Stimulated activated CD8-positive, alpha-beta memory T cell treated with anti-CD3 and anti-CD28 coated beads, Interleukin-12 subunit alpha, Interleukin-12 subunit beta, amount 100 ng/mL, for 1 hour (primary cell): ENCODE results near the gene TCF25.

Experiments
- DNase-seq: peaks from one replicate; pipeline ENCODE4 v3.0.0-alpha.2; 2020; ENCODE audit warnings: low read depth

Gene TCF25

DNA sequence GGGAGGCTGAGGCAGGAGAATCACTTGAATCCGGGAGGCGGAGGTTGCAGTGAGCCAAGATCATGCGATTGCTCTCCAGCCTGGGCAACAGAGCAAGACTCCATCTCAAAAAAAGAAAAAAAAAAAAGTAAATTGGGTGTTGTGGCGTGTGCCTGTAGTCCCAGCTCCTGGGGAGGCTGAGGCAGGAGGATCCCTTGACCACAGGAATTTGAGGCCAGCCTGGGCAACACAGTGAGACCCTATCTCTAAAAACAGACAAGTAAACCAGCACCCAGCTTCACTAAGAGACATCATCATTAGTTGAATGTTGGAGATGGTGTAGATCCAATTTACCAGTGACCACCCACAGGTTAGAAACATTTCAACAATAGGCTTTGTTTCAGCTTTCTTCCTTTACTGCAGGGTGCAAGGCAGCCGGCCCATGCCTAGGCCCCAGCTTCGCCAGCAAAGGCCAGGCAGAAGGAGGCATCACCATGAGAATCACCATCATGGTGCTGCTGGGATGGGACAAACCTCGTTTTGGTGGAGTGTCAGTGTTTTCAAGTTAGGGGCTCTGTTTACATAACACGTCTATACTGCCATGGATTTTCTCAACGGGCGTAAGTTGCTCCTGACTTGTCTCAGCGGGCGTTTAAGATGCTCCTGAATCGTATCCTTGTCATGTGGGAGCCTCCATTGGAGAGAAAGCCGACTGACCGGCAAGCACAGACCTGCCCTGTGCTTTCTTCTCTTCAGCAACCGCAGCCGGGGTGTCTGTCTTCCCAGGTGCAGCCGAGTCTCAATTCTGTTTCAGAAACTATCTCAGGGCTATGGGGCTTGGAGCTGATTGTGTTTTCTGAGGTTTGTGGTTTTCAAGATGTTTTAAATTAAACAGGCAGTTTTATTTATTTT is 7.3 kb downstream of the TCF25 start:
- DNase-seq, result no peak

DNA sequence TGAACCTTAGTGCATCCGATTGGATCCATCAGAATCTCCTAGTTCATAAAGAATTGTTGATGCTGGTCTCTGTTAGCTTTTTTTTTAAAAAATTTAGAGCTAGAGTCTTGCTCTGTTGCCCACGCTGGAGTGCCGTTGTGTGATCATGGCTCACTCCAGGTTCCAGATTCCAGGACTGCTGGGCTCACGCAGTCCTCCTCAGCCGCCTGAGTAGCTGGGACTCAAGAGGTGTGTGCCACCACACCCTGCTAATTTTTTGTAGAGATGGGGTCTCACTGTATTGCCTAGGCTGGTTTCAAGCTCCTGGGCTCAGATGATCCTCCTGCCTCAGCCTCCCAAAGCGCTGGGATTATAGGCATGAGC is 8.0 kb downstream of the TCF25 start:
- DNase-seq, result no peak

DNA sequence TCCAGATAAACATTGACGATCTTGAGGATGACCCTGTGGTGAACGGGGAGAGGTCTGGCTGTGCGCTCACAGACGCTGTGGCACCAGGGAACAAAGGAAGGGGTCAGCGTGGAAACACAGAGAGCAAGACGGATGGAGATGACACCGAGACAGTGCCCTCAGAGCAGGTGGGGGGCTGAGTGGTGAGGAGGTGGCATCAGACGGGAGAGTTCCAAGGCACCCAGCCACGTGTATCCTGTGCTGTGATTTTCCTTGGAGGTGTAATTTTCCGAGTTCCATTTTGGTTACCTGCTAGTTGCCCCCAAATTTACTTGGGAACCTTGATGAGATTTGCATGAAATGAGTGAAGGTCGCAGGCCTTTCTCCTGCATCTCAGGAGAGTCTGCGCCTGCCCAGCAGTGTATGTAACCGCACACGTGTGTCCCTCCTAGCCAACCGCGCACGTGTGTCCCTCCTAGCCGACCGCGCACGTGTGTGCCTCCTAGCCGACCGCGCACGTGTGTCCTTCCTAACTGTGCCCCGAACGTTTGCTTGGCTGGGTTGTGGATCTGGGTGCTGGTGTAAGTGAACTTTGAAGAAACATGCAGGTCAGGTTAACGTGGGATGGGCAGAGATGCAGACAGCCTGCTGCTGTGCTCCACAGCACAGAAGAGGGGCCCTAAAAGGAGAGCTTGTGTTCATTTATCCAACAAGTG is 10.1 kb downstream of the TCF25 start:
- DNase-seq, result no peak

DNA sequence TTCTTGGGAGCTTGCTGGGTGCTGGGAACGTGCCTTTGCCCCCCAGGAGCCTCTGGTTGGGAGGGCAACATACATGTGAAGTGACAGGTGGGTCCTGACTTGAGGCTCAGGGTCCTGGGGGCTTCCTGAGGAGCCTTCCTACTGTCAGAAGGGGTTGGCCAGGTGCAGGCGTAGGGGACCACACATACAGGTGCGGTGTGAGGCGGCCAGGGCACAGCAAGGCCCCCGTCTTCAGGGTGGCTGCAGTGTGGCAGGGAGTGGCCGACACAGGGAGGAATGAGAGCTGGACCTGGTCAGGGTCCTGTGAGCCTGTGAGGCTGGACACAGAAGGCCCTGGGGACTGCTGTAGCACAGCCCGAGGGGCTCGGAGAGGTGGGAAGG is 10.6 kb downstream of the TCF25 start:
- DNase-seq, result no peak

DNA sequence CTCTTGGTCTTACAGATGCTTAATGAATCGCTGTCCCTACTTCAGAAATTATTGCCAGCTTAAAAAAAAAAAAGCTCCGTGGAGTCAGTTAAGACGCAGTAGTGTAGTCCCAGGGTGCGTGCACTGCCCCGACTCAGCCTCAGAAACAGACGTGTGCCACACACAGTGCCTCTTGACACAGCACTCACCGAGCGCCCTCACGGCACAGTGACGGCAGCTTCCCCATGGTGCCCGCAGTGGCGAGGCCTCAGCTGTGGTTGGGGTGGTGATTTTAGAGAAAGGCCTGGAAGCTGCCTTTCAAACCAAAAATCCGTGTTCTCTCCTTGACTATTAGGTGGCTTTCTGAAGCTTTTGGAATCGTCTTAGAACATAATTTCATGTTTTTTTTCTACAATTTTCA is 13.9 kb downstream of the TCF25 start:
- DNase-seq, result no peak

DNA sequence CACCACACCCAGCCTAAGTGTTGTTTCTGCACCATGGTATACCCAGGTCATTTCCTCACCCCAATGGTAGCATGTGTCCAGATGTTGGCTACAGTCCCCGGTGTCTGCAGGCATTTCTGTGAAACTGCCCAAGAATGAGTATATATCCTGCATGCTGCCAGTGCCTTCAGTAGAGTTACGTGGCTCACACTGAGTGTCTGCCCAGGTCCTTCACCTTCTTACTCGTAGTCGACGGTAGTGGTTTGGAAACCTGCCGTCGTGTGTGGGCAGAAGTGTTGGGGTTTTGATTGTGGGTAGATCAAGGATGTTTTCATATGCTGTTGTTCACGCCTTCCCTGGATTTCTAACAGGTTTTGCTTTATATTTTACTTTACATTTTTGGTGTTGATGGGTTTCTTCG is 16.8 kb downstream of the TCF25 start:
- no peak for DNase-seq

DNA sequence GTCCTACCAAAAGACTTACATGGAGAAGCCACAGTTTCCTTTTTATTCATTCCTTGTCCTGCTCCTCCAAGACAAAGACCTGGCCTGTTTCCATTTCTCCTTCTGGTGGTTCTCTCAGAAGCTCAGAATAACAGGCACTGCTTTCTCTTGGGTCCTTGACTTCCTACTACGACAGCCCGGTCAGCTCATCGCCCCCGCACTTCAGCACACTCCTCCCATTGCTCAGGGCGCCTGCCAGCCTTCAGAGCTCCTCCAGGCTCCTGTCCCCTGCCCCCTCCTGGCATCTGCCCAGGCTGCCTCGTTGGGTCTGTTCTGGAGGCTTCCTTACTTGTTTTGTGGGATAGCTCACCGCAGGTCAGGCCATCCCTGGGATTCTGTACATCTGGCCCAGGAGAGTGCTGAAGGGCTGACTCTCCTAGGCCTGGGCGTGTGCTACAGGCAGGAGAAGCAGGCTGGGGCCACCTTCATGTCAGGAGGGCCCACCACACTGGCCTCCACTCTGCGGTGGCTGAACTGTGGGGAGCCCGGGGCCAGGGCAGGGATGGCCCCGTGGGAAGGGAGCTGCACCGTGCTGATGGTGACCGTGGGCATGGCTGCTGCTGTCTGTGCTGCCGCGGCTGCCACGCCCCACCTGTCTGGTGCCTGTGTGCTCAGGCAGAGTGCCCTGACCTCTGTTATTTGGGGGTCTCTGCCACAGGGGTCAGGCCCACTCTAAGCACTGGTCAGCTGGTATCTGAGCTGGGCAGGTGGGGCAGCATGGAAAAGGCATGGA is 17.7 kb downstream of the TCF25 start:
- DNase-seq, result no peak

DNA sequence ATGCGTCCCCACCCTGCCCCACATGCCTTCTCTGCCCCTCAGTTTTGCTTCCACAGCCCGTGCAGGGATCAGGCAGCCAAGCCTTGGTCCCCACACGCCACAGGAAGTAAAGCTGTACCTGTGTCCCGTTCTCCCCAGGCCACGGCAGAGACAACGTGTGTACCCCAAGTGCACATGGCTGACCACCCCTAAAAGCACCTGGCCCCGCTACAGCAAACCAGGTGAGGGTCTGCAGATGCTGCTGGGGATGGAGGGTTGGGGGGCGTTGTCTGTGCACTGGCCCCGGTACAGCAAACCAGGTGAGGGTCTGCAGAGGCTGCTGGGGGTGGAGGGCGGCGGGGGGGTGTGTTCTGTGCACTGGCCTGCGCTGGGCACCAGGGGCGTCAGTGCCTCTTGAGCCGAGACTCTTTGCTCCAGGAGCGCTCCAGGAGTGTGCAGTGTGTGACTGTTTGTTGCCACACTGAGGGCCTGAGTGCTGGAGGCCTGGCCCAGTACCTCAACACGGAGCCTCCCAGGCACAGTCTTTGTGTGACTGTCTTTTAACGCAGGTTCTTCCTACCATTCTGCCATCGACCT is 18.8 kb downstream of the TCF25 start:
- DNase-seq, result no peak

DNA sequence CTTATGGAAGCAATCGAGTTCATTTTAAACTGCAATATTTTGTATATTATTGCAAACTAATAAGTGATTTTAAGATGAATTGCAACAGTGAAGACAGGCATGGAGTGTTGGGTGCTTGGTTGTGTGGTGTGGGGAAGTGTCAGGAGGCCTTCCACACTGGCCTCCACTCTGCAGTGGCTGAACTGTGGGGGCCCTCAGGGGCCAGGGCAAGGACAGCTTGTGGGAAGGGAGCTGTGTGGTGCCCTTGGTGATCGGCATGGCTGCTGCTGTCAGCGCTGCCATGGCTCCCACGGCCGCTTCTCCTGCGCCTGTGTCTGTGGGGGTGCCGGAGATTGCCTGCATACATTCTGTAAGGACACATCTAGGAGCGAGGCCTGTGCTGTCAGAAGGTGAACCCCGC is 19.2 kb downstream of the TCF25 start:
- no peak for DNase-seq

DNA sequence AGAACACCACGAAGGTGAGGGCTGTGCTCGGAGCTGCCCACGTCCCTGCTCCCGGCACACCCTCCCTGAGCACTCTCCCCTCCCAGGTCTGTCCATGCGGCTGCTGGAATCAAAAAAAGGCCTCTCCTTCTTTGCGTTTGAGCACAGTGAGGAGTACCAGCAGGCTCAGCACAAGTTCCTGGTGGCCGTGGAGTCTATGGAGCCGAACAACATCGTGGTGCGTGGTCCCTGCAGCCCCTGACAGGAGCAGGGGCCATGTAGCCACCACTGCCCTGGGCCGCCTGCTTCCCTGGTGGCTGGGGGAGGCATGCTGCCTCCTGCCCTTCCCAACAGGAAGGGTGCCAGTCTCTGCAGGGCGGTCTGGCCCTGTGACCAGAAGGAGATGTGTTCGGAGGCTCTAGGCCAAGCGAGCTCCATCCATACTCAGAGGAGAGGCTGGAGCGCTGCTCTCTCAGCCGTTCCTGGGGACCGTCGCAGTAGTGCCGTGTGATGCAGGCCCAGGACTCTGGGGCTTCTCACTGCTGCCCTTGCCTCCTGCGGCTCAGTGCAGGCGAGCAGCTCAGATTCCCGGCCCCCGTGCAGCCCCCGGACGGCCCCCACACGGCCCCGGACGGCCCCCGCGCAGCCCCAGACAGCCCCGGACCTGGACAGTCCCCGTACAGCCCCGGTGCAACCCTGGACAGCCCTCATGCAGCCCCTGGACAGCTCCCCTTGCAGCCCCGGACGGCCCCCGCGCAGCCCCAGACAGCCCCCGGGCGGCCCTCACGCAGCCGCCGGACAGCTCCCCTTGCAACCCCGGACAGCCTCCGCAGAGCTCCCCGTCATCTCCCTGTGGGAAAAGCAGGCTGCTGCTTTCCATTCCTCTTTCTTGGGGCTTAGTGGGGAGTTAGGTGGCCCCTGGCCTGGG is 20.5 kb downstream of the TCF25 start:
- no peak for DNase-seq

DNA sequence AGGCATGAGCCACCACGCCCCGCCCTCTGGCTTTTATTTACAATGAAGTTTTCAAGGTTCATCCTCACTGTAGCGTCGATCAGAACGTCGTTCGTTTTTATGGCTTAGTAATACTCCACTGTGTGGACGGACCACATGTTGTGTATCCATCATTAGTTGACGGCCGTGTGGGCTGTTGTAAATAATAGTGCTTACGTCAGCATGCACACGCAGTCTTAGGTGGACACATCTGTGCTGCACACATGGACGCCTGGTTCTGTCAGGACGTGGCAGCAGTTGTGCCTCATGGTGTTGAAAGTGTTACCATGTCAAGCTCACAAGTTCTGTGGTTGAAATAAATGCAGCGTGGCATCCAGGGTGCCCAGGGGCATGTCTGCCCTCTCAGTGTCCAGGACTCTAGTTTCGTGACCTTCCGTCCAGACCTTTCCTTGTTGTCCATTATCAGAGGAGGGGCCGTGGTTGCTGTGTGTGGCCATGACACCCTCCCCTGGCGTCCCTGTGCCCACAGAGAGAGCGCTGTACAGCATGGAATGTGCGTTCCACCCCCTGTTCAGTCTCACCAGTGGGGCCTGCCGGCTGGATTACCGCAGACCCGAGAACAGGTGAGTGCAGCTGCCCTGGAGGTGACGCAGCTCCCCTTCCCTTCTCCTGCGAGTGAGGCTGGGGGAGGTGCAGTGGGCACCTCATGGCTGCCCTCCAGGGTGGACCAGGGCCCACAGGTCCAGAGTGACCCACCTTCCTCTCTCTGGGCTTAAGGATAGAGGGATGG is 22.3 kb downstream of the TCF25 start:
- DNase-seq, result no peak

DNA sequence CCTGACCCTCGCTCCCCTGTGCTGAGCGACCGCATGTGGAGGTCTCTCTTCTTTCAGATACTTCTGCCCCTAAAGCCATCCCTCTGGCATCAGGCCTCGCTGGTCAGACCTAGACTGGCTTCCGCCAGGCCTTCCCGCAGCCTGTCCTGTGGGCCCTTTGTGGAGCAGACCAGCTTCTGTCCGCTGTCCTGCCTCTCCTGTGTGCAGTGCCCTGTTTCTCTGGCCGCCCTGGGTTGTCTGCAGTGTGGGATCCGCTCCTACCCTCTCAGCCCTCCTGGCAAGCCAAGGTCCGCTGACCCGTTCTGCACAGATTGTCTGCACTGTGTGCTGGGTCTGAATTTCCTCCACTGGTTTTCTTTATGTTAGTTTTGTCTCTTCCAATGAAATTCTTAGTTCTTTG is 23.8 kb downstream of the TCF25 start:
- DNase-seq, result no peak

DNA sequence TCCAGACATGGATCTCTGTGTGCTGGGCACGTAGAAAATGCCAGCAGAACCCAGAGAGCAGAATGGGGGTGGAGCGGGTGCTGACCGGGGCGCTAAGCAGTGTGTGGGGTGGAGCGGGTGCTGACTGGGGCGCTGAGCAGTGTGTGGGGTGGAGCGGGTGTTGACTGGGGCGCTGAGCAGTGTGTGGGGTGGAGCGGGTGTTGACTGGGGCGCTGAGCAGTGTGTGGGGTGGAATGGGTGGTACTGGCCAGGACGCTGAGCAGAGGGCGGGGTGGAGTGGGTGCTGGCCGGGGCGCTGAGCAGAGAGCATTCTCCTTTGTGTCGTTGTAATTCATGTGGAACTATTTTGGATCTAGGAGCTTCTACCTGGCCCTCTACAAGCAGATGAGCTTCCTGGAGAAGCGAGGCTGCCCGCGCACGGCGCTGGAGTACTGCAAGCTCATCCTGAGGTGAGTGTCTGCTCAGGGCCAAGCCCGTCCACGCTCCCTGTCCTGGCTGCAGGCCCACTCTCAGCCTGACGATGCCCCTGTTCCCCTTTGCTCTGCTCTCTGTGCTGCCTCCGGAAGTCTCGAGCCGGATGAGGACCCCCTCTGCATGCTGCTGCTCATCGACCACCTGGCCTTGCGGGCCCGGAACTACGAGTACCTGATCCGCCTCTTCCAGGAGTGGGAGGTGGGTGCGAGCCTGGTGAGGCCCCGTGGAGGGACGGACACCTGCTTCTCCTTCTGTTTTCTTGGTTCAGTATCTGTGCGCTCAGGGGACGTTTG is 25.0 kb downstream of the TCF25 start:
- DNase-seq, result no peak

DNA sequence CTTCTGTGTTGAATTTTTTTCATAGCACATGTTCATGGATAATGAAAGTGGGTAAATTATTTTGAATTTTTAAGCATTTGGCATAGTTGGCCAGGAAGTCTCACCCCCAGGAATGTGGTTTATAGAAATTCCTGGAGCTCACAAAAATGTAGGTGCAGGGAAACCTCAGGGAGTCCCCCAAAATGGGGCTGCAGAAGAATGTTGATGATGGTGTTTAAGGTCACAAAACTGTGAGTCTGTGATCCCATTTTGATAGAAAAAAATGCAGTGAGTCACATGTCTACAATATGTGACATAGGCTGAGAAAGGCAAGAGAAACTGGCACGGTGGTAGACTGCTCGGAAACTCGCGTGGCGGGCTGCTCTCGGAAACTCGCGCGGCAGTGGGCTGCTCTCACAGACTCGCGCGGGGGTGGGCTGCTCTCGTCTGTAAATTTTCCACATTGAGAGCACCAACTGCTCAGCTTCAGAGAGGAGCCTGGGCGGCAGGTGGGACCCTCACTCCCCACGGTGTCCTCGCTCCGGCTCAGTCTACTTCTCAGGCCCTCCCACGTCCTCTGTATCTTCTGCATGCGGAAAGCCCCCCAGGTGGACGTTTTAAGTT is 26.6 kb downstream of the TCF25 start:
- no peak for DNase-seq

DNA sequence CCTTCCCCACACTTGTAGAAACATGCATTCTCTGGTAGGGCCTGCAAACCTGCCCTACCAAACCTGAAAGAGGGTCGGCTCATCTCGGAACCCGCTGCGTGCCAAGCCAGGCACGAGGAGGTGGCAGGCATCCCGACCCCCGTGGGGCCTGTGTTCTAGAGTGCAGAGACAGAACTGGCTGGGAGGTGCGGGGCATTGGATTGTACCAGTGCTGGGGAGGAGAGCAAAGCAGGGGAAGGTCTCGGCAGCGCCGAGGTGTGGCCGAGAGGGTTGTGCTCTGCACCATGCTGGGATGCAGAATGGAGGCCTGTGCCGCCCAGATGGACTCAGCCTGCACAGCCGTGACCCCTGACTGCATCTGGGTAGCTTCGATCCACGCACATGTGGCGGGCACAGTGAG is 27.5 kb downstream of the TCF25 start:
- no peak for DNase-seq

DNA sequence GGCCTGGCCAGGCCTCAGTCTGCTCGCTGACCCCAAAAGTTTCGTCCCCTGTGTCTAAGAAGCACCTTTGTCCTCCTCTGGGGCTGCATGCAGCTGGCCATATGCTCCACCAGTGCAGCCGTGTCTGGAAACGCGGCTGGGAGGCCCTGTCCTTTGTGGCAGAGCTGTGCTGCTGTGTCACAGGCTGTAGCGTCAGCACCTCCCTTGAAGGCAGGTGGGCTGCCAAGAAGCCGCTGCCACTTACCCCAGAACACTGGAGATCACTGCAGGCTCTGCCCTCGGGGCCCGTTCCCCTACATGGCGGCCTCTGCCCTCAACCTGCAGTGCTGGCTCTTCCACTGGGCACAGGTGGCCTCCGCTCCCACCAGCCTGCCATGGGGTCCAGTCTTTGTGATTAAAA is 29.6 kb downstream of the TCF25 start:
- no peak for DNase-seq

DNA sequence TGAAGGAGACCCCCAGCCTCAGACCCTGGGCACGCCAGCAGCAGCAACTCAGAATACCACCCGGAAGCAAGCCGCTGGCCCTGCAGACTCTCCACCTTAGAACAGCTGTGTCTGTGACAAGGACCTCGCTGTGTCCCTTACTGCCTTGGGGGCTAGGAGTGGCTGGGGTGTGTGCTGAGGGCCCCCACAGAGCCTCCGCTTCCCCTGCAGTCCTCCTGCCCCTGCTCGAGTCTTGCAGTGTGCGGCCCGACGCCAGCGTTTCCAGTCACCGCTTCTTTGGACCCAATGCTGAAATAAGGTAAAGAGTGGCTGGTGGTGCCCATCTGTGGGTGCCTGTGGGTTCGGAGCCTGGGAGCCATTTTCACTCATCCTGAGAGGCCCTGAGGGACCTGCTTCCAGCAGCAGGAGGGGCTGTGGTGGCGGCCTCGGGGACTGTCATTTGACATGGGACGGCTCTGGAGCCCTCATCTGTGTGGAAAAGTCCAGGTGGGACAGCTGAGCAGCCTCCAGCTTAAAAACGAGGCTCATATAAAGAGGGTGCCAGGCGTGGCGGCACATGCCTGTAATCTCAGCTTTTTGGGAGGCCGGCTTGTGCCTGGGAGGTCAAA is 30.6 kb downstream of the TCF25 start:
- no peak for DNase-seq

DNA sequence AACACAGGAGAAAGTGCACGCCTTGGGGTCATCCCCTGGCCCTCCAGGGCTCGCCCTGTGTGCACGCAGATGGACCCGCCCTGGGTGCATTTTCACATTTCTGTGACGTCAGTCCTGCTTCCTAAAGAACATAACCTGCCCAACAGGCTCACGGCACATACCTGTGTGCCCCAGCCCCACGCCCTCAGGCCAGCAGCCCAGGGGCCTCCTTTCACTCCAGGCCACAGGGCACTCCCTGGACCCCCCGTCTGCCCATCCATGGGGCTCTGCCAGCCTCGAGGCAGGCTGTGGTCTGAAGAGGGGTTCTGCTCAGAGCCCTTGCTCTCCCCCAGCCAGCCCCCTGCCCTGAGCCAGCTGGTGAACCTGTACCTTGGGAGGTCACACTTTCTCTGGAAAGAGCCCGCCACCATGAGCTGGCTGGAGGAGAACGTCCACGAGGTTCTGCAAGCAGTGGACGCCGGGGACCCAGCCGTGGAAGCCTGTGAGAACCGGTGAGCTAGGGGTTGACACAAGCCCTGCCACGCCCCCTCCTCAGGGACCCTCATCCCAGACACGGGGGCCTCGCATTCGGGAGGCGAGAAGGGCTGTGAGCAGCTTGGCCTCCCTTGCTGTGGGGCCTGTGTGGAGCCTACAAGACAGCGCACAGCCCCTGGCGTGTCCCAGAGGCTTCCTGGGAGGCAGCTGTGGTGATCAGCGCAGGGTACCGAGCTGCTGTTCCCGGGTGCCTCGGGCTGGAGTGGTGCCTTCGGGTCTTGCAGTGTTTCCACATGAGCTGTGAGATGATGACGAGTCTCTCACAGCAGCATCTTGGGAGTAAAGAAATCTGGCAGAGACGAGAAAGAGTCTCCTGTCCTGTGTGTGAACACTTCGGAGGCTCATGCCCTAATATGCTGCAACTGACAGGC is 31.5 kb downstream of the TCF25 start:
- DNase-seq, result no peak
